HepG2 (cell line): ENCODE measurements around the gene NDUFB10. TPM values are rescaled to one million over a fixed set of nuclear protein-coding genes. Genes with fewer than 3 reads are reported as not detected.

ENCODE experiments used
- ELF1 ChIP-seq: sonication (generic); formaldehyde crosslinking; IDR thresholded peaks from 2 replicates; pipeline ENCODE4 v1.4.0; 2020; ENCODE audit warnings: missing genetic modification reagents
- FOSL1 ChIP-seq: sonication (generic); formaldehyde crosslinking; IDR thresholded peaks from 2 replicates; pipeline ENCODE4 v1.9.0; 2021; ENCODE audit warnings: missing genetic modification reagents, borderline replicate concordance
- FOSL2 ChIP-seq: sonication (generic); formaldehyde crosslinking; IDR thresholded peaks from 2 replicates; pipeline ENCODE4 v1.4.0; 2020; ENCODE audit warnings: missing genetic modification reagents
- GZF1 ChIP-seq: sonication (generic); formaldehyde crosslinking; IDR thresholded peaks from 2 replicates; pipeline ENCODE4 v1.5.1; 2020; ENCODE audit warnings: mild to moderate bottlenecking, missing genetic modification reagents
- HNRNPUL1 ChIP-seq: fragments of 200-400 bp; formaldehyde crosslinking; IDR thresholded peaks from 2 replicates; pipeline ENCODE4 v1.6.1; 2017; ENCODE audit warnings: low read depth, mild to moderate bottlenecking, low read length, moderate library complexity
- HOXD1 ChIP-seq: sonication (generic); formaldehyde crosslinking; IDR thresholded peaks from 2 replicates; pipeline ENCODE4 v1.5.0; 2020; ENCODE audit warnings: missing genetic modification reagents
- ISL2 ChIP-seq: sonication (generic); formaldehyde crosslinking; IDR thresholded peaks from 2 replicates; pipeline ENCODE4 v1.5.0; 2020; ENCODE audit warnings: missing genetic modification reagents
- KLF15 ChIP-seq: sonication (generic); formaldehyde crosslinking; IDR thresholded peaks from 2 replicates; pipeline ENCODE4 v1.8.1; 2023; ENCODE audit warnings: borderline replicate concordance, mild to moderate bottlenecking, inconsistent platforms, missing genetic modification reagents, mixed read lengths
- MBD4 ChIP-seq: IDR thresholded peaks from 2 replicates; pipeline ENCODE4 v1.6.1; 2012; ENCODE audit warnings: low read length, inconsistent platforms, borderline replicate concordance
- NFRKB ChIP-seq: fragments of 450-650 bp; IDR thresholded peaks from 2 replicates; pipeline ENCODE4 v1.6.1; 2017
- SNAPC2 ChIP-seq: sonication (generic); formaldehyde crosslinking; IDR thresholded peaks from 2 replicates; pipeline ENCODE4 v1.8.1; 2022; ENCODE audit warnings: mild to moderate bottlenecking, missing genetic modification reagents
- ZBTB7A ChIP-seq: sonication (generic); formaldehyde crosslinking; IDR thresholded peaks from 2 replicates; pipeline ENCODE4 v1.8.0; 2022; ENCODE audit warnings: mild to moderate bottlenecking, missing genetic modification reagents
- ZSCAN30 ChIP-seq: sonication (generic); formaldehyde crosslinking; IDR thresholded peaks from 2 replicates; pipeline ENCODE4 v1.5.0; 2020; ENCODE audit warnings: mild to moderate bottlenecking, missing genetic modification reagents
- polyA plus RNA-seq, 8 experiments: library from polyadenylated mRNA; depleted of rRNA in 3 of 8; stranded (reverse) in 7 of 8; unstranded in 1 of 8; fragments of >200 nt; fragmentation: Illumina TruSeq in 4 of 8; extraction: Trizol in 4 of 8; gene quantifications; 2 replicates each; pipeline versions ENCODE4 v1.2.1 to v1.2.3, GENCODE V29; 2011 to 2016; ENCODE audit warnings: low read depth in 4 of 8, missing spikeins in 1 of 8, mixed read lengths in 1 of 8; ENCODE audit not compliant: insufficient read depth in 1 of 8
- total RNA-seq, 5 experiments: library from RNA; depleted of rRNA; stranded (reverse); fragments of >200 nt; fragmentation: Illumina TruSeq; extraction: Trizol; gene quantifications; 2 replicates each; pipeline ENCODE4 v1.2.3, GENCODE V29; 2016; ENCODE audit warnings: low read depth in 1 of 5
- TF ChIP-seq, protein P1 (sequence below): sonication (generic); formaldehyde crosslinking; IDR thresholded peaks from 2 replicates; pipeline ENCODE4 v1.5.0; 2020; ENCODE audit warnings: mild to moderate bottlenecking, missing genetic modification reagents
- TF ChIP-seq, protein P2 (sequence below): sonication (generic); formaldehyde crosslinking; IDR thresholded peaks from 2 replicates; pipeline ENCODE4 v1.5.0; 2020; ENCODE audit warnings: missing genetic modification reagents
- TF ChIP-seq, protein P3 (sequence below): sonication (generic); formaldehyde crosslinking; IDR thresholded peaks from 2 replicates; pipeline ENCODE4 v1.8.0; 2022; ENCODE audit warnings: missing genetic modification reagents, mild to moderate bottlenecking, borderline replicate concordance
- TF ChIP-seq, protein P4 (sequence below): sonication (generic); formaldehyde crosslinking; IDR thresholded peaks from 2 replicates; pipeline ENCODE4 v1.4.0; 2020; ENCODE audit warnings: low read depth, mild to moderate bottlenecking, missing genetic modification reagents
- TF ChIP-seq, protein P5 (sequence below): sonication (generic); formaldehyde crosslinking; IDR thresholded peaks from 2 replicates; pipeline ENCODE4 v1.5.0; 2020; ENCODE audit warnings: mild to moderate bottlenecking, missing genetic modification reagents
- TF ChIP-seq, protein P6 (sequence below): sonication (generic); formaldehyde crosslinking; IDR thresholded peaks from 2 replicates; pipeline ENCODE4 v1.5.1; 2020; ENCODE audit warnings: missing genetic modification reagents, mild to moderate bottlenecking, borderline replicate concordance

NDUFB10 gene
- total and polyA plus RNA-seq, 2 of the 13 experiments (the other 11 are each of a cell fraction or from before 2014, with no cell fraction given) = 68.6 to 157 TPM

DNA sequence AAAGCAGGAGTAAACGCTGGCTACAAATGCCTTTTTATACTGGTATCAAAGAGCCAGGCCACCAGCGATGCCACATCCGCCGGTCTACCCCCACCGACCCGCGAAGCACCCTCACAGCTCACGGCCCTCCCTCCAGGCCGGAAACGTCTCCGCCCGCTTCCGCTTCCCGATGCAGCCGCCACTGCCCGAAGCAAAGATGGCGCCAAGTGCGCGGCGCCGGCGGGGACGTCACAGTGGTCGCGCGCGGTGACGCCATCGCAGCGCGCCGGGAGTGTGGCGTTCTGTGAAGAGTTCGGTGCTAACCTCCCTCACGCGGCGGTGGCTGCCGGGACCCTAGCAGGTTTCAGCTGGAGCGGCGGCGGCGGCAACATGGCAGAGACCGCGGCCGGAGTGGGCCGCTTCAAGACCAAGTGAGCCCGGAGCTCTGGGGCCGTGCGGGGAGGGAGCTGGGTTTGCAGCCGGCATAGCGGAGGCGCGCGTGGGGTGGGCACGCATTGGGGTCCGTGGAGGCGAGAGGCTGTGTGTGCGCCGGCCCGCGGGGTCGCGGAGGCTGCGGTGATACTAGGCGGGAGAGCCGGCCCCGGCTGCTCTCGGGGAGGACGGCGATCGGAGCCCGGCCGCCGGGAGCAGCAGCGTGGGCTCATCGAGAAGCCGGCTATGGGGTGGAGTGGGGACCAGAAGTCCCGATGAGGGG lies 12.6 kb downstream of the NDUFB10 start, which contains the start of gene TBL3 (continued):
- TF ChIP-seq FOSL2 (CRISPR knock-in tag) = peak; percentile 70
- TF ChIP-seq, protein P1, sequence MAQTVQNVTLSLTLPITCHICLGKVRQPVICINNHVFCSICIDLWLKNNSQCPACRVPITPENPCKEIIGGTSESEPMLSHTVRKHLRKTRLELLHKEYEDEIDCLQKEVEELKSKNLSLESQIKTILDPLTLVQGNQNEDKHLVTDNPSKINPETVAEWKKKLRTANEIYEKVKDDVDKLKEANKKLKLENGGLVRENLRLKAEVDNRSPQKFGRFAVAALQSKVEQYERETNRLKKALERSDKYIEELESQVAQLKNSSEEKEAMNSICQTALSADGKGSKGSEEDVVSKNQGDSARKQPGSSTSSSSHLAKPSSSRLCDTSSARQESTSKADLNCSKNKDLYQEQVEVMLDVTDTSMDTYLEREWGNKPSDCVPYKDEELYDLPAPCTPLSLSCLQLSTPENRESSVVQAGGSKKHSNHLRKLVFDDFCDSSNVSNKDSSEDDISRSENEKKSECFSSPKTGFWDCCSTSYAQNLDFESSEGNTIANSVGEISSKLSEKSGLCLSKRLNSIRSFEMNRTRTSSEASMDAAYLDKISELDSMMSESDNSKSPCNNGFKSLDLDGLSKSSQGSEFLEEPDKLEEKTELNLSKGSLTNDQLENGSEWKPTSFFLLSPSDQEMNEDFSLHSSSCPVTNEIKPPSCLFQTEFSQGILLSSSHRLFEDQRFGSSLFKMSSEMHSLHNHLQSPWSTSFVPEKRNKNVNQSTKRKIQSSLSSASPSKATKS (CRISPR knock-in tag) = peak; percentile 74; the same call in 1 of the 2 replicates
- no peak for TF ChIP-seq NFRKB
- TF ChIP-seq HOXD1 (CRISPR knock-in tag) = peak; percentile 26; the same call in 1 of the 2 replicates
- TF ChIP-seq KLF15 (CRISPR knock-in tag) = no peak; the same call in 1 of the 2 replicates
- TF ChIP-seq, protein P2, sequence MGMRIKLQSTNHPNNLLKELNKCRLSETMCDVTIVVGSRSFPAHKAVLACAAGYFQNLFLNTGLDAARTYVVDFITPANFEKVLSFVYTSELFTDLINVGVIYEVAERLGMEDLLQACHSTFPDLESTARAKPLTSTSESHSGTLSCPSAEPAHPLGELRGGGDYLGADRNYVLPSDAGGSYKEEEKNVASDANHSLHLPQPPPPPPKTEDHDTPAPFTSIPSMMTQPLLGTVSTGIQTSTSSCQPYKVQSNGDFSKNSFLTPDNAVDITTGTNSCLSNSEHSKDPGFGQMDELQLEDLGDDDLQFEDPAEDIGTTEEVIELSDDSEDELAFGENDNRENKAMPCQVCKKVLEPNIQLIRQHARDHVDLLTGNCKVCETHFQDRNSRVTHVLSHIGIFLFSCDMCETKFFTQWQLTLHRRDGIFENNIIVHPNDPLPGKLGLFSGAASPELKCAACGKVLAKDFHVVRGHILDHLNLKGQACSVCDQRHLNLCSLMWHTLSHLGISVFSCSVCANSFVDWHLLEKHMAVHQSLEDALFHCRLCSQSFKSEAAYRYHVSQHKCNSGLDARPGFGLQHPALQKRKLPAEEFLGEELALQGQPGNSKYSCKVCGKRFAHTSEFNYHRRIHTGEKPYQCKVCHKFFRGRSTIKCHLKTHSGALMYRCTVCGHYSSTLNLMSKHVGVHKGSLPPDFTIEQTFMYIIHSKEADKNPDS (CRISPR knock-in tag) = peak; percentile 73; the same call in 1 of the 2 replicates
- TF ChIP-seq, protein P3, sequence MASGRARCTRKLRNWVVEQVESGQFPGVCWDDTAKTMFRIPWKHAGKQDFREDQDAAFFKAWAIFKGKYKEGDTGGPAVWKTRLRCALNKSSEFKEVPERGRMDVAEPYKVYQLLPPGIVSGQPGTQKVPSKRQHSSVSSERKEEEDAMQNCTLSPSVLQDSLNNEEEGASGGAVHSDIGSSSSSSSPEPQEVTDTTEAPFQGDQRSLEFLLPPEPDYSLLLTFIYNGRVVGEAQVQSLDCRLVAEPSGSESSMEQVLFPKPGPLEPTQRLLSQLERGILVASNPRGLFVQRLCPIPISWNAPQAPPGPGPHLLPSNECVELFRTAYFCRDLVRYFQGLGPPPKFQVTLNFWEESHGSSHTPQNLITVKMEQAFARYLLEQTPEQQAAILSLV (CRISPR knock-in tag) = peak; percentile 85; the same call in 1 of the 2 replicates
- TF ChIP-seq, protein P4, sequence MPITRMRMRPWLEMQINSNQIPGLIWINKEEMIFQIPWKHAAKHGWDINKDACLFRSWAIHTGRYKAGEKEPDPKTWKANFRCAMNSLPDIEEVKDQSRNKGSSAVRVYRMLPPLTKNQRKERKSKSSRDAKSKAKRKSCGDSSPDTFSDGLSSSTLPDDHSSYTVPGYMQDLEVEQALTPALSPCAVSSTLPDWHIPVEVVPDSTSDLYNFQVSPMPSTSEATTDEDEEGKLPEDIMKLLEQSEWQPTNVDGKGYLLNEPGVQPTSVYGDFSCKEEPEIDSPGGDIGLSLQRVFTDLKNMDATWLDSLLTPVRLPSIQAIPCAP (CRISPR knock-in tag) = no peak
- TF ChIP-seq ELF1 (CRISPR knock-in tag) = peak; percentile 99
- TF ChIP-seq, protein P5, sequence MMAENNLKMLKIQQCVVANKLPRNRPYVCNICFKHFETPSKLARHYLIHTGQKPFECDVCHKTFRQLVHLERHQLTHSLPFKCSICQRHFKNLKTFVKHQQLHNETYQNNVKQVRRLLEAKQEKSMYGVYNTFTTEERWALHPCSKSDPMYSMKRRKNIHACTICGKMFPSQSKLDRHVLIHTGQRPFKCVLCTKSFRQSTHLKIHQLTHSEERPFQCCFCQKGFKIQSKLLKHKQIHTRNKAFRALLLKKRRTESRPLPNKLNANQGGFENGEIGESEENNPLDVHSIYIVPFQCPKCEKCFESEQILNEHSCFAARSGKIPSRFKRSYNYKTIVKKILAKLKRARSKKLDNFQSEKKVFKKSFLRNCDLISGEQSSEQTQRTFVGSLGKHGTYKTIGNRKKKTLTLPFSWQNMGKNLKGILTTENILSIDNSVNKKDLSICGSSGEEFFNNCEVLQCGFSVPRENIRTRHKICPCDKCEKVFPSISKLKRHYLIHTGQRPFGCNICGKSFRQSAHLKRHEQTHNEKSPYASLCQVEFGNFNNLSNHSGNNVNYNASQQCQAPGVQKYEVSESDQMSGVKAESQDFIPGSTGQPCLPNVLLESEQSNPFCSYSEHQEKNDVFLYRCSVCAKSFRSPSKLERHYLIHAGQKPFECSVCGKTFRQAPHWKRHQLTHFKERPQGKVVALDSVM = peak; percentile 82
- TF ChIP-seq GZF1 = no peak
- no peak for TF ChIP-seq HNRNPUL1
- TF ChIP-seq ZBTB7A (CRISPR knock-in tag) = peak; percentile 55; the same call in 1 of the 2 replicates
- no peak for TF ChIP-seq FOSL1 (CRISPR knock-in tag)
- no peak for TF ChIP-seq SNAPC2 (CRISPR knock-in tag)
- no peak for TF ChIP-seq ZSCAN30 (CRISPR knock-in tag)
- TF ChIP-seq, protein P6, sequence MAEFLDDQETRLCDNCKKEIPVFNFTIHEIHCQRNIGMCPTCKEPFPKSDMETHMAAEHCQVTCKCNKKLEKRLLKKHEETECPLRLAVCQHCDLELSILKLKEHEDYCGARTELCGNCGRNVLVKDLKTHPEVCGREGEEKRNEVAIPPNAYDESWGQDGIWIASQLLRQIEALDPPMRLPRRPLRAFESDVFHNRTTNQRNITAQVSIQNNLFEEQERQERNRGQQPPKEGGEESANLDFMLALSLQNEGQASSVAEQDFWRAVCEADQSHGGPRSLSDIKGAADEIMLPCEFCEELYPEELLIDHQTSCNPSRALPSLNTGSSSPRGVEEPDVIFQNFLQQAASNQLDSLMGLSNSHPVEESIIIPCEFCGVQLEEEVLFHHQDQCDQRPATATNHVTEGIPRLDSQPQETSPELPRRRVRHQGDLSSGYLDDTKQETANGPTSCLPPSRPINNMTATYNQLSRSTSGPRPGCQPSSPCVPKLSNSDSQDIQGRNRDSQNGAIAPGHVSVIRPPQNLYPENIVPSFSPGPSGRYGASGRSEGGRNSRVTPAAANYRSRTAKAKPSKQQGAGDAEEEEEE (CRISPR knock-in tag) = peak; percentile 73; the same call in 1 of the 2 replicates
- peak; percentile 58; the same call in 1 of the 2 replicates for TF ChIP-seq ISL2
- TF ChIP-seq MBD4 = no peak
